Posterior cingulate gyrus (tissue), 11 donors: ENCODE results near the gene ATP5IF1.
A peak's percentile ranks its signal among the peaks of the same experiment; 100 is the strongest.

Experiments used
- DNase-seq, 10 donors: peaks; one replicate each; pipeline versions ENCODE4 v3.0.0 to v3.0.0-alpha.2; 2020 to 2021; ENCODE audit warnings: mixed read lengths in 3 of 10
- intact Hi-C: fragments of 100-400 bp; cut with DNase I; formaldehyde crosslinking; loops from one replicate; pipeline ENCODE4 v1.15.1; 2023

Gene ATP5IF1

DNA sequence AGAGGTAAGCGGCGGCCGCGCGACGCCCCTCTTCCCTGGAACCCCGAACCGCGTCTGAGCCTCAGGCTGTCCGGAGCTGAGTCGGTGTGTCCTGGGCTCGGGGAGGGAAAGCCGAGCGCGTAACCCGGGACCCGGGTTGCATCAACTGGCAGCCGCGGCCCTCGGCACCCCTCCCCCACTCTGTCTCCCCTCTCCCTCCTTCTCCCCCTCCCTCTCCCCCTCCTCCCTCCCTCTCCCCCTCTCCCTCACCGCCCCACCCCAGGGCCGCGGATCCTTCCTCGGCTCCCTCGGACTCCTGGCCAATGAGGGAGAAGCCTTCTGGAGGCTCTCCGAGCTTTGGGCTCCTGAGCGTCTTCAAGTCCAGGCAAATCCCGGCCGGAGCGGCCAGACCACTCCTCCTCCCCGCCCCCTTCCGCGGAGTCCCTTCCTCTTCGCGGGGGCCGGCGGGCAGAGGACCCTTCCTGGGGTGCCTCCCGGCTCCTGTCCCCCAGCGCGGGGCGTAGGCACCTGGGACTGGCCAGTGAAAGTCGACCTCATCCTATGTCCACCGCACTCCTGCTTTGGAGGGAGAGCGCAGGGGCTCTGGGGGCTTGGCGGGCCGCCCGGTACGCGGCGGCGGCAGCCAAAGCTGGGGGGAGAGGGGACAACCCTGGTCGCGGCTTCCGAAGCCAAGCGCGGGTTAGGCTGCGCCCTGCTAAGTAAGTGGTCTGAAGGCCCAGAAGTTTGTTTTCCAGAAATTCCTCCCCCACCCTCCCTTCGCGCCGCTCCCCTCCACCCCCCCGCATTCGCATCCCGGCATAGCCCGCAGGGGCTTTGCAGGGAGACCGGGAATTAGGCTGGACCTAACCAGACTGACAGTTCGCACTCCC is 24.2 kb downstream of the ATP5IF1 start:
- DNase-seq = peak in 9 of 10 donors; percentile 28 to 90 (median 46)
- intact Hi-C loops = loop anchor here (10.0 kb wide), 1 partner anchor 325 kb away; no protein-coding TSS in a partner anchor

DNA sequence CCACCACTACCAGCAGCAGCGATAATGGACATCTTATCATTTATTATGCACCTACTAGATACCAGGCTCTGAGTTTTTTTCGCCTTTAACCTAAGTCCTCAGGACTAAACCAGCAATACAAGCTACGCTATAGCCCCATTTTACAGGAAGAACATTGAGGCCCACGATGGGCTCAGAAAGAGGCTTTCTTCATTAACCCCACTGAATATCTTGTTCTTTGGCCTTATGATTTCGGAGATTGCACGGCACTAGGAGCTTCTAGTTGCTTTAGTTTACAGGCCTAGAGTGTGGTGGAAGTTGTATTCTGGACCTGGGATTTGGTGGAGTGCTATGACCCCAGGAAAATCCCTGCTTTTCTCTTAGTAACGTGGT is 24.9 kb downstream of the ATP5IF1 start:
- intact Hi-C loops = no loop called here

DNA sequence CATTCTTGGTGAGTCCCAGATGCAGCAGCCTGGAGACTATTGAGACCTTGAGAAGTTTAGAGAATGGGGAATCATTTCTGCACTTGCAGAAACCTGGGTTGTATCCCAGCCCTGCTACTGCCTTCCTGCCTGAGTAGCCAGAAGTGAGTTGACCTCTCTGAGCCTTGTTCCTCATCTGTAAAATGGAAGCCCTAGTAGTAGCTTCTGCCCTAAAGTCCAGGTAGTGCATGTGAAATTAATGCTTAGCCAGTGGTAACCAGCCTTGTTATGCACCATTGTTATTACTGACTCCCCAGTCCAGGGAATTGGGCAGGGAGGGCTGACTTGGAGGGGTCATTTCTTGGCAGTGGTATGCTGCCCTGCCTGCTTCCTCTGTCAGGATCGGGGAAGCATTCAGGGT is 29.0 kb downstream of the ATP5IF1 start:
- no peak for DNase-seq
- intact Hi-C loops = no loop called here

More for the DNA sequence above, 24.9 kb downstream of the ATP5IF1 start:
- no peak for DNase-seq

DNA sequence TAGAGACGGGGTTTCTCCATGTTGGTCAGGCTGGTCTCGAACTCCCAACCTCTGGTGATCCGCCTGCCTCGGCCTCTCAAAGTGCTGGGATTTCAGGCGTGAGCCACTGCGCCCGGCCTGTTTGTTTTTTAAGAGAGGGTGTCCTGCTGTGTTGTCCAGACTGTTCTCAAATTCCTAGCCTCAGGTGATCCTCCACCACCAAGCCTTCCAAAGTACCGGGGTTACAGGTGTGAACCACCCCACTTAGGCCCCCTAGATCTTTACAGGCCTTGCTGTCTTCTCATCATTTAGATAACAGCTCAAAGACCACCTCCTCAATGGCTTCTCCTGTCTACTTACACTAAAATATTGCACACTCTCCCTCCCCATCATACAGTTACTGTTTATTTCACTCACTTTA is 29.7 kb downstream of the ATP5IF1 start:
- DNase-seq = no peak
- intact Hi-C loops = no loop called here

DNA sequence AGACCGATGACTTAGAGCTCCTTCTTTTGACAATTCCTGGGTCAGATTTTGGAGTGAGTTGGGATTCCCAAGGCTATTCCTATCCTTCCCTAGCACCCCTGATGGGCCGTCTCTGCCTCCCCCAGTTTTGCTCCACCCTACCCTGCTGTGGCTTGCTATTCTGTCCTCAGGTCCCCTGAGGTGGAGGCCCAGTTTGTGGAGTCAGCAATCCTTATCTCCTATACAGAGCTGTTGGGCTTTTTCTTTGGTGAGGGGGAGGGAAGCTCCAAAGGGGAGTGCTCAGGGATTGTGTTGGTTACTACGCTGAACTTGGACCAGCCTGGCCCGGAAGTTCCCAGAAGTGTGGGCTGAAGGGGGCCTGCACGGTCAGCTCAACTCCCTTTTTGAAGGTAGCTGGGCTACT is 31.0 kb downstream of the ATP5IF1 start:
- intact Hi-C loops = no loop called here
- no peak for DNase-seq

DNA sequence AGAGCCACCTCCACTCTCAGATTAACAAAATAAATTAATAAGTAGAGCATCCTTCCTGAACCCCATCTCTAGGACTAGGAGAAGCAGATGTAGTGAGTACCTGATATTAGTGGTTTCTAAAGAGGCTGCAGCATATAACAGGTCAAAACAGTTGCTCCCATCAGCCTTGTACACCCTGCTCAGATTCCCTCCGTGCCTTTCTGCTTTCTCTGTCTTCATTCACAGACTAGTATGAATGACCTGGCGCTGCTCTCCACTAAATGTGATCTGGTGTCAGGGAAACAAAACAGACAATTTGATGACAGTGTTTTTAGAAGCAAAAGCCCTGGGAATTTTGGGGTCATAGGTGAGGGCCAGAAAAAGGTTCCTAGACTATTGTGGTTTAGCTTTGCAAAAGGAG is 31.7 kb downstream of the ATP5IF1 start:
- intact Hi-C loops = no loop called here
- no peak for DNase-seq

DNA sequence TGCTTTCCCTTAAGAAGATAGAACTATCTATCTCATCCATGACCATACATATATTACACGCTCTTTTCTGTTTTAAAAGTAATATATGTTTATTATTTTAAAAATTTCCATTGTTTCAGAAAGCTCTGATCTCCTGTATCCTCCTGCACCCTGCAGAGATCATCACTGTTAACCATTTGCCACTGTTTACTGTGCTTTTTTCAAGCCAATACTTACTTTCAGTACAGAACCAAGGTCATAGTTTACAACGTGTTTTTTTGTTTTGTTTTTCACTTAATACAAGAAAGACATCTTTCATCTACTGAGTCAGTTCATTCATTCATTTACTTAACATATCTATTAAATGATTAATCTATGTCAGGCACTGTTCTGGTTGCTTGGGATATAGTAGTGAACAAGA is 33.6 kb downstream of the ATP5IF1 start:
- intact Hi-C loops = no loop called here
- DNase-seq = no peak

DNA sequence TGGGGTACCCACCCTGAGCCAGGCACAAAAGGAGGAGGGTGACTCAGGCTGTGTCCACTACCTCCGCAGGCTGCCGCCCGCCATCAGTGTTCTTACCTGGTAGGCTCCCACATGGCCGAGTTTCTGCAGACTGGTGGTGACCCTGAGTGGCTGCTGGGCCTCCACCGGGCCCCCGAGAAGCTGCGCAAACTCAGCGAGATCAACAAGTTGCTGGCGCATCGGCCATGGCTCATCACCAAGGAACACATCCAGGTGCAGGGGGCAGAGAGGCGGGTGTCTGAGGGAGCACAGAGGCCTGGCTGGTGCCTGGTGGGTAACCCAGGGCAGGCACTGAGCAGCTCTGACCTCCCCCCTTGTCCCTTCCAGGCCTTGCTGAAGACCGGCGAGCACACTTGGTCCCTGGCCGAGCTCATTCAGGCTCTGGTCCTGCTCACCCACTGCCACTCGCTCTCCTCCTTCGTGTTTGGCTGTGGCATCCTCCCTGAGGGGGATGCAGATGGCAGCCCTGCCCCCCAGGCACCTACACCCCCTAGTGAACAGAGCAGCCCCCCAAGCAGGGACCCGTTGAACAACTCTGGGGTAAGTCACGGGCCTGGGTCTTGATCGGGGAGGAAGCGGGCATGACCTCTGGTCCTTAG is 36.4 kb downstream of the ATP5IF1 start:
- intact Hi-C loops = no loop called here
- no peak for DNase-seq

DNA sequence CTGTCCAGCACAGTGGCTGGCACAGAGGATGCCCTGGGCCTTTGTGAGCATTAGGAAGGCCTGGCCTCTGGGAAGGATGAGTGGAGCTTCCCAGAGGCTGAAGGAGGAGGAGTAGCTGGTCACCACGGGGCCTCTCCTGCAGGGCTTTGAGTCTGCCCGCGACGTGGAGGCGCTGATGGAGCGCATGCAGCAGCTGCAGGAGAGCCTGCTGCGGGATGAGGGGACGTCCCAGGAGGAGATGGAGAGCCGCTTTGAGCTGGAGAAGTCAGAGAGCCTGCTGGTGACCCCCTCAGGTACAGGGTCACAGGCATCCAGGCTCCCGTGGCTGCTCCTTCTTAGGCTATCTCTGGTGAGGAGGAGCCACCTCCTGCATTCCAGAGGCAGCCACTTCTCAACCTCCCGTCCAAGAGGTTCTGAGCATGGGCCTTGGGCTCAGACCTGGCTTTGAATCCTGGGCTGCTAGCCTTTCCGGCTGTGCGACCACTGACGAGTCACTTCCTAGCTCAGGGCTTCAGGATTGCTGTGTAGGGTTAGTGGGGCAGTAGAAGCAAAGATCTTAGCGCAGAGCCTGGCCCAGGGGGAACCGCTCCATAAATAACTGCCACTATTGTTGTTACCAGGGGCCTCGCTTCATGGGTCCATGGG is 37.4 kb downstream of the ATP5IF1 start:
- no peak for DNase-seq
- intact Hi-C loops = no loop called here

DNA sequence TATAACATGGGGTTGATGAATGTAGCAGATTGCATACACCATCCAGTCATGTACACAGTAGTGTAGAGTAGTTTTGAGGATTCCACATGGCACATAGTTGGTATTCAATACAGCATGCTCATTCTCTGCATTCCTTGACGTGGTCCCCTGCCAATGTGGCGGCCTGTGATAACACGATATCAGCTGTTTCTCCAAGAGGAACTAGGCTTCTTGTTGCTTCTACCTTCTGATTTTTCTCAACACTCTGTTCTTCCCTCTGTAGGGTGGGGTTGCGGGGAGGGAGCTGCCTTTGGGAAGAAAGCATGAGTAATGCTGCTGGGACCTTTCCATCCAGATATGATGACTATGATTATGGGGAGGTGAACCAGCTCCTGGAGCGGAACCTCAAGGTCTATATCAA is 42.8 kb downstream of the ATP5IF1 start:
- DNase-seq = no peak

DNA sequence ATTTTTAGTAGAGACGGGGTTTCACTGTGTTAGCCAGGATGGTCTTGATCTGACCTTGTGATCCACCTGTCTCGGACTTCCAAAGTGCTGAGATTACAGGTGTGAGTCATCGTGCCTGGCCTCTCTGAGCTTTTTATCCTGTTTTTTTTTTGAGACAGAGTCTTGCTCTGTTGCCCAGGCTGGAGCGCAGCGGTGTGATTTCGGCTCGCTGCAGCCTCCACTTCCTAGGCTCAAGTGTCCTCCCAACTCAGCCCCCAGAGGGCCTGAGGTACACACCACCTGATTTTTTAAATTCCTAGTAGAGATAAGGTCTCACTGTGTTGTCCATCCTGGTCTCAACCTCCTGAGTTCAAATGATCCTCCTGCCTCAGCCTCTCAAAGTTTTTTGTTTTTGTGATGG is 43.8 kb downstream of the ATP5IF1 start:
- DNase-seq = no peak
- intact Hi-C loops = no loop called here

More for the DNA sequence above, 42.8 kb downstream of the ATP5IF1 start:
- intact Hi-C loops = no loop called here

DNA sequence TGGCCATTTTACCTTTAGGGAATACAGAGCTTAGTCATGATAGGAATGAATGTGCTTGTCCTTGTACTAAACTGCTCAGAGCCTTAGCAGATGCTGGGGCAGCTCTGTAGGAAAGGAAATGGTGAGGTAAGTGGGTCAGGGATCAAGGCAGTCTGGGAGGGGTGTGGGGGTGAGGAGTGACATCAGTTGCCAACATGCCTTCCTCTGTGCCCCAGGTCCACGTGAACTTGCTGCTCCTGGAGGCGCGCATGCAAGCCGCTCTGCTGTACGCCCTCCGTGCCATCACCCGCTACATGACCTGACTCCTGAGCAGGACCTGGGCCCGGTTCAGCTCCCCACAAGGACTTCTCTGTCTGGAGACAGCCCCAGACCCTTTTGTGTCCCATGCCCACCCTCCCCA is 44.6 kb downstream of the ATP5IF1 start:
- intact Hi-C loops = no loop called here

DNA sequence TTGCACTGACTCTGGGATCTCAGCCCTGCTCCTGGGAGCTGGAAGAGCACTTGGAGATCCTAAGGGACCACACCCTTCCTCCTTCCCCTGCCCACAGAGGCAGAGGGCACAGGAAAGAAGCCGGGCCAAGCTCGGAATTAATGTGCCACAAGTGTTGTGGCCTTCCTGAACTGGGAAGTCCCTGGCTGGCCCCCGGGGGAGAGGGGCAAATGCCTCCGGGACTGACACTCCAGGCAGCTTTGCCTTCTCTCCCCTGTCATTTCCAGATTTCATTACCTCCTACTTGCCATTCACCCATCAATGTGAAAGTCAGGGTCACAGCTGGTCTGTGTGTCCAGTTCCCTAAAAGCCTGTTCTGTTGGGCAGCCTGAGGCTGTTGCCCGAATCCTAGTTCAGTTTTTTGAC is 45.1 kb downstream of the ATP5IF1 start:
- intact Hi-C loops = no loop called here
- DNase-seq = peak in 1 of 10 donors; percentile 63

More for the DNA sequence above, 44.6 kb downstream of the ATP5IF1 start:
- no peak for DNase-seq

DNA sequence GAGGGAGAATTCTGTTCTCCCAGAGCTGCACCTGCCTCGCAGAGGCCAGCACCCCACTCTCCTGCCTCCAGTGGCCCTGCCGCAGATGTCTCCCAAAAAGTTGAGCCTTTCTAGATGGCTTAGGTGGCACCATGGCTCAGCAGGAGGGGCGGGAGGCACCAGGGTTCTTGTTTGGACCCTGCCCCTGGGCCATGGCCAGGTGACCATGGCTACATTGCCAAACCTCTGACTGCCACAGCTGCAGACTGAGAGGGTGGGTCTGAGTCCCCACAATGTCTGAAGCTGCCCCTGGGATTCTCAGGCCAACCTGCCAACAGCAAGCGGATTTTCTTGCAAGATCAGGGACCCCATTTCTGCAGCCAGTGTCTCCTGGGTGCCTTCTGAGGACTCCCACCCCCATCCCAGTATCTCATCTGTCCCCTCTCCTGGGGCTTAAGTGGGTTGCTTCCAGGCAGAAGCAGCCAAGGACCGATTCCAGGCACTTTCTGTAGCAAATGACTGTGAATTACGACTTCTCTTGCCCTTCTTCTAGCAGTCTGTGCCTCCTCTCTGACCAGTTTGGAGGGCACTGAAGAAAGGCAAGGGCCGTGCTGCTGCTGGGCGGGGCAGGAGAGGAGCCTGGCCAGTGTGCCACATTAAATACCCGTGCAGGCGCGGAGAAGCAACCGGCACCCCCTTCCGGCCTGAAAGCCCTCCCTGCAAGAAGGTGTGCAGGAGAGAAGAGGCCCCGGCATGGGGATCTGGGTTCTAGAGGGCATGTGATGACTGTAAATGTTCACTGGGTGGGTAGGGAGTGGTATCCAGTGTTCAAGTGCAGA is 45.9 kb downstream of the ATP5IF1 start:
- intact Hi-C loops = no loop called here
- peak in 1 of 10 donors; percentile 69 for DNase-seq

DNA sequence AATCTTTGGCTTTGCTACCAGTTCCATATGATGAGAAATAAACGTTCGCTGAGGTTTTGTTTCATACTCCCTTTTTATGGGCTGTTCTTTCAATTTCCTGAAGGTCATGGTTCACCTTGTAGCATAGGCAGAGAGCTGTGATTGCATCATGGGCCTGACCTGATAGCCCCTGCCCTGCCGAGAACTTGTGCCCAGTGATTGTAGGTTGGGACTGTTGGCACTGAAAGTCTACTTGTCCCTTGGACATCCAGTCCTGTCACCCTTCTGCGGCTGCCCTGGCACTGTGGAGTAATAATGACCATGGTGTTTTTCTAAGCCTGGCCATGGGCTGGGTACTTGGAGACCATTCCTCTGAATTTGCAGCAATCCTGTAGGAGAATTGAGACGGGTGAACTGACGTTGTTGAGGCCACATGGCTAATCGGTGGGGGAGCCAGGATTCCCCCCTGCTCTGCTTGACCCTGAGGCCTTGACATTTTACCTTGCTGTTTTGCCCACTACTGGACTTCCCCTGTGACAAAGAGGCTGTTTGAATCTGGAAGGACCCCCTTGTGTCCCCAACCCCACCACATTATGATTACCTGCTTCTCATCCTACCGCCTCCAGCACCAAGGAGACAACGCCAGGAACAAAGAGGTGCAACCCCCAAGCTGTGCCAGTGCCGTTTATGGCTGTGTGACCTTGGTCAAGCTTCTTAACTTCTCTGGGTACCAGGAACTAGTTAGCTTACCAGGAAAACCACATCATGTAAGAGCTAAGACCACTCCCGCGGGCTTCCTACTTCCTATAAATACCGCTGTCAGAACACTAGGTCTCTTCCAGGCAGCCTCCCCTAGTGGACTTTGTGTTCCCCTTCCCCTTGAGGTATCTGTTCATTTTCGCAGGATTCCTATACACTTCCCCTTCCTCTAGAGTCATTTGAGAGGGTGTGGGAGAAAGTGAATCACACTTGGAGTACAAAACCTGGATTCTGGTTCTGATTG is 46.8 kb downstream of the ATP5IF1 start:
- DNase-seq = no peak
- intact Hi-C loops = no loop called here

DNA sequence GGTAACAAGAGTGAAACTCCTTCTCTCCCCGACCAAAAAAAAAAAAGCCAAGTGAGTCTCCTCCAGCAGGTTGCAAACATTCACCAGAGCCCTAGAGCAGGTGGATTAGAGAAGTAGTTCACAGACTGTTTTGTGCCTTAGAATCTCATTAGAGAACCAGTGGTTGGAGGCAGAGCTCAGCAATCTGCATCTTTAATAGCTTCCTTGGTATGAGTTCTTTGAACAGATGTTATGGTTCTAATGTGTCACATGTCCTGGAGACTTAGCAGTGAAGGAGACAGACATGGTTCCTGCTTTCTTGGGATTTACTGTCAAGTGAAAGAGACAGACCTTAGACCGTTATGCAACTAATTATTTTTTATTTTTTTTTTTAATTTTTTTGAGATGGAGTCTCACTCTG is 50.2 kb downstream of the ATP5IF1 start:
- intact Hi-C loops = no loop called here
- no peak for DNase-seq
